Pancreas (tissue), 10 donors: ENCODE data around the gene ACOXL. TPM values are rescaled to one million over a fixed set of nuclear protein-coding genes. Genes with fewer than 3 reads are reported as not detected.

Experiments
- ATAC-seq, 4 donors: fragments of 200-7000 bp; cut with Tn5 transposase; one replicate each; pipeline versions ENCODE4 v1.8.0 to v1.9.1; 2020; ENCODE audit warnings: mild to moderate bottlenecking in 4 of 4, moderate library complexity in 4 of 4
- DNase-seq, 6 donors: peaks; one replicate each; pipeline ENCODE4 v3.0.0-alpha.2; 2020
- FAIRE-seq: peaks from 2 replicates; lab custom pipeline; 2012; peaks lifted over from hg19 to GRCh38; lab: Jason Lieb, UNC
- H3K27ac ChIP-seq, 4 donors: fragments of 200-600 bp; sonication (generic); 1 replicate in 3 of 4; 2 replicates in 1 of 4; pipeline versions ENCODE4 v1.5.0 to v1.8.0; 2020
- H3K27me3 ChIP-seq, 4 donors: fragments of 200-600 bp; one replicate each; pipeline ENCODE4 v1.8.0; 2021
- H3K36me3 ChIP-seq, 3 donors: fragments of 200-600 bp; sonication (generic) in 1 of 3; one replicate each; pipeline versions ENCODE4 v1.5.0 to v1.8.0; 2020 to 2021
- H3K4me1 ChIP-seq, 3 donors: fragments of 200-600 bp; one replicate each; pipeline ENCODE4 v1.8.0; 2021
- H3K4me3 ChIP-seq, 4 donors: fragments of 200-600 bp; sonication (generic) in 2 of 4; one replicate each; pipeline versions ENCODE4 v1.5.0 to v1.8.0; 2020 to 2021
- H3K9me3 ChIP-seq, 4 donors: fragments of 200-600 bp; one replicate each; pipeline ENCODE4 v1.8.0; 2021
- CTCF ChIP-seq, 4 donors: fragments of 200-600 bp; sonication (generic) in 3 of 4; IDR thresholded peaks; one replicate each; pipeline versions ENCODE4 v1.5.0 to v1.8.0; 2021; ENCODE audit warnings: antibody characterized with exemption in 4 of 4
- WGBS, 2 donors: extraction: QIAGEN DNeasy Blood & Tissue Kit; methylation state at CpG; one replicate each; pipeline ENCODE4 v1.1.7; 2013; 5-methylcytosine and 5-hydroxymethylcytosine counted together
- intact Hi-C, 3 donors: fragments of 100-400 bp; cut with DNase I; formaldehyde crosslinking; loops; one replicate each; pipeline versions ENCODE4 v1.11.1 to v1.14.2; 2022
- polyA plus RNA-seq, 2 donors: library from polyadenylated mRNA; stranded (reverse); fragments of 200-250 nt; gene quantifications; one replicate each; pipeline ENCODE4 v1.2.3, GENCODE V29; 2013
- total RNA-seq, 6 donors: library from RNA; stranded (reverse); fragmentation: NEBNext Ultra II Directional in 4 of 6; extraction: Animal tissue kit (Norgen Biotek cat#: 25700) in 4 of 6; gene quantifications; one replicate each; pipeline versions ENCODE4 v1.2.1 to v1.2.4, GENCODE V29; 2021 to 2023
- donor health status: healthy with polysubstance abuse.
- donor health status: DM: no; HTN: no; CAD: no; lungs with moderate emphysema.
- donor health status: DM: no; HTN: no; CAD: no.
- donor health status: control.
- donor health status: control.
- donor health status: Bipolar disorder and iron deficiency.
- donor health status: DM: yes; HTN: yes; CAD: no.
- donor health status: DM: no; HTN: no; CAD: no.
- donor health status: DM: no; HTN: no; CAD: no.
- donor health status: DM: yes; HTN: yes; CAD: no.

ACOXL gene
- total and polyA plus RNA-seq, 8 donors: 0.06 to 0.75 (median 0.21) TPM; not detected in 2

GRCh38 chr2:111149882-111150455 is 417.6 kb downstream of the ACOXL start:
- Histone ChIP-seq H3K4me1 (no peaks in the 10 kb centered on the region), H3K27me3 (no peaks in the 10 kb centered on the region), H3K9me3 (no peaks in the 10 kb centered on the region), H3K36me3 (peaks cover 0 to 9% (median 0%) of the 10 kb centered on the region in 3 donors), H3K27ac (no peak overlapping the region), H3K4me3 (no peak overlapping the region)
- no peak for TF ChIP-seq CTCF (IDR thresholded peaks at IDR 0.05)
- intact Hi-C loops: no loop called here
- DNase-seq (no peak), FAIRE-seq (no peak), ATAC-seq (no peak)
- WGBS, 2 donors: 91 to 93% methylated on average over 7 of the region's 7 CpGs

- Histone ChIP-seq H3K4me3 (no peak overlapping the region), H3K27me3 (no peaks in the 10 kb centered on the region), H3K36me3 (peaks cover 0 to 9% (median 0%) of the 10 kb centered on the region in 3 donors), H3K9me3 (no peaks in the 10 kb centered on the region), H3K27ac (no peak overlapping the region), H3K4me1 (peaks cover 0 to 6% (median 0%) of the 10 kb centered on the region in 3 donors)
- DNase-seq: no peak
- 94 to 97% methylated on average over 6 of the region's 6 CpGs for WGBS, 2 donors
- no peak for TF ChIP-seq CTCF (IDR thresholded peaks at IDR 0.05)
- intact Hi-C loops: no loop called here
- ATAC-seq: no peak
- no peak for FAIRE-seq
These were observed 422.4 kb downstream of the ACOXL start for GRCh38 chr2:111154758-111155157.

GRCh38 chr2:111155610-111156009 is 423.2 kb downstream of the ACOXL start:
- intact Hi-C loops: no loop called here
- 54 to 57% methylated on average over 1 of the region's 1 CpG for WGBS, 2 donors
- Histone ChIP-seq H3K36me3 (peaks cover 0 to 9% (median 0%) of the 10 kb centered on the region in 3 donors), H3K4me1 (peaks cover 0 to 6% (median 0%) of the 10 kb centered on the region in 3 donors), H3K9me3 (no peaks in the 10 kb centered on the region), H3K27me3 (no peaks in the 10 kb centered on the region), H3K4me3 (no peak overlapping the region), H3K27ac (no peak overlapping the region)
- ATAC-seq (peak in 3 of 4 donors; percentile 43 to 58 (median 58)), FAIRE-seq (no peak), DNase-seq (no peak)
- TF ChIP-seq CTCF (IDR thresholded peaks at IDR 0.05): no peak

- WGBS, 2 donors: 89 to 93% methylated on average over 8 of the region's 8 CpGs
- intact Hi-C loops: no loop called here
- DNase-seq (no peak), FAIRE-seq (no peak), ATAC-seq (no peak)
- Histone ChIP-seq H3K4me1 (peaks cover 1 to 9% (median 4%) of the 10 kb centered on the region in 3 donors), H3K36me3 (peaks cover 0 to 9% (median 0%) of the 10 kb centered on the region in 3 donors), H3K9me3 (no peaks in the 10 kb centered on the region), H3K27me3 (no peaks in the 10 kb centered on the region), H3K4me3 (no peak overlapping the region), H3K27ac (no peak overlapping the region)
- no peak for TF ChIP-seq CTCF (IDR thresholded peaks at IDR 0.05)
These were observed 424.2 kb downstream of the ACOXL start for GRCh38 chr2:111156529-111156928.

- intact Hi-C loops: no loop called here
- DNase-seq: no peak
- H3K4me3 ChIP-seq: no peak overlapping the region
- FAIRE-seq: no peak
- no peak for TF ChIP-seq CTCF (IDR thresholded peaks at IDR 0.05)
- peaks cover 0 to 3% (median 0%) of the 10 kb centered on the region in 3 donors for H3K36me3 ChIP-seq
- peak in 3 of 4 donors; percentile 17 to 43 (median 34) for ATAC-seq
- WGBS, 2 donors: 61 to 64% methylated on average over 5 of the region's 5 CpGs
- no peaks in the 10 kb centered on the region for H3K9me3 ChIP-seq
- peaks cover 4 to 14% (median 10%) of the 10 kb centered on the region in 3 donors for H3K4me1 ChIP-seq
- no peak overlapping the region for H3K27ac ChIP-seq
- no peaks in the 10 kb centered on the region for H3K27me3 ChIP-seq
These were observed 424.8 kb downstream of the ACOXL start for GRCh38 chr2:111157071-111157661.
